Prostate gland (tissue), 2 donors: ENCODE measurements around the gene SEZ6.

Experiments
- CTCF ChIP-seq, 4 experiments: fragments of 200-600 bp in 2 of 4; fragments of 450-650 bp in 2 of 4; sonication (generic) in 2 of 4; IDR thresholded peaks; 1 replicate in 3 of 4; 2 replicates in 1 of 4; pipeline ENCODE4 v1.5.1; 2016 to 2019; ENCODE audit warnings: antibody characterized with exemption in 4 of 4, mild to moderate bottlenecking in 2 of 4, moderate library complexity in 2 of 4
- POLR2A ChIP-seq: fragments of 450-650 bp; IDR thresholded peaks from one replicate; pipeline ENCODE4 v1.6.1; 2016; ENCODE audit warnings: antibody characterized with exemption, mild to moderate bottlenecking
- POLR2AphosphoS5 ChIP-seq: sonication (generic); formaldehyde crosslinking; IDR thresholded peaks from one replicate; pipeline ENCODE4 v1.6.1; 2017; ENCODE audit warnings: antibody characterized with exemption

GRCh38 chr17:29021226-29021625 is 15.4 kb upstream of the SEZ6 start:
- TF ChIP-seq POLR2AphosphoS5 = no peak
- TF ChIP-seq CTCF (IDR thresholded peaks at IDR 0.05) = no peak
- no peak for TF ChIP-seq POLR2A
